Activated T-cell treated with anti-CD3 and anti-CD28 coated beads for 48 hours (primary cell): ENCODE results near the gene BTBD1.
"Not testable (repeated sequence)": the region's sequence is repeated elsewhere in the genome, so short reads cannot be mapped to it uniquely, and the experiment has no call there.

Source experiments
- DNase-seq: peaks from one replicate; pipeline ENCODE4 v3.0.0-alpha.2; 2020; ENCODE audit warnings: low read depth

The BTBD1 gene

GRCh38 chr15:83092309-83092976 lies 25.4 kb upstream of the BTBD1 start:
- DNase-seq, result no peak

DNA sequence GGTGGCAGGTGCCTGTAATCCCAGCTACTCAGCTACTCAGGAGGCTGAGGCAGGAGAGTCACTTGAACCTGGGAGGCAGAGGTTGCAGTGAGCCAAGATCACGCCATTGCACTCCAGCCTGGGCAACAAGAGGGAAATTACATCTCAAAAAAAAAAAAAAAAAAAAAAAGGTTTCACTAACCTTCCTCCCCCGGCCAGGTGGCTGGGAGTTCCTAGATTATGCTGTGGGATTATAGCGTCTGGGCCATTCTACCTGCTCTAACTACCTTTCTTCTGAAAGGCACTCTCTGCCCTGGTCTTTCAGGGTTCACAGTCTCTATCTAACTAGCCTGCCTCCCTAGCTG lies 24.9 kb upstream of the BTBD1 start:
- DNase-seq, result not testable (repeated sequence)

- no peak for DNase-seq
Observed at GRCh38 chr15:83090465-83090864, 23.4 kb upstream of the BTBD1 start.

- no peak for DNase-seq
Observed at GRCh38 chr15:83088876-83089275, 21.8 kb upstream of the BTBD1 start.

DNA sequence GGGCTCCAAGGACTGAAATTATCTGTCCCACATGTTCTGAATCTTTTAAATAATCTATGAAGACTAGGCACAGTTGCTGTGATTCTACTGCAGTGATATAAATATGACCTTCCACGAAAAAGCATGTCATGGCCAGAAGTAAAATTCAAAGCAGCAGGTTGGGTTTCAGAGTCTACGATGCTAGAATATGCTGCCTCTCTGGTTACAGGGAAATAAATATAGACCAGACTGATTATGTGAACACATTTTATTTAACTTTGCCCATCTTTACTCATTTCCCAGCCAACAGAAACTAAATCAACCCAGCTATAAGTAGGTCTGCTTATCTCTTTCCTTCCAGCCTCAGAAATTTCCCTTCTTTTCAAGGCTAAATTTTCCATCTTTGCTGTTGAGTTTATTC lies 20.5 kb upstream of the BTBD1 start:
- DNase-seq, result no peak

GRCh38 chr15:83085864-83086552 lies 19.0 kb upstream of the BTBD1 start:
- DNase-seq, result not testable (repeated sequence)

- not testable (repeated sequence) for DNase-seq
Observed at GRCh38 chr15:83085461-83085860, 18.4 kb upstream of the BTBD1 start.

GRCh38 chr15:83082730-83083386 lies 15.8 kb upstream of the BTBD1 start:
- DNase-seq, result no peak

GRCh38 chr15:83081256-83082014 lies 14.4 kb upstream of the BTBD1 start:
- no peak for DNase-seq

GRCh38 chr15:83078712-83079111 lies 11.7 kb upstream of the BTBD1 start:
- DNase-seq, result no peak

- no peak for DNase-seq
Observed at GRCh38 chr15:83077491-83078230, 10.6 kb upstream of the BTBD1 start.

GRCh38 chr15:83069211-83069642 lies 2.2 kb upstream of the BTBD1 start:
- not testable (repeated sequence) for DNase-seq

GRCh38 chr15:83068054-83068453 lies 1.0 kb upstream of the BTBD1 start:
- no peak for DNase-seq

DNA sequence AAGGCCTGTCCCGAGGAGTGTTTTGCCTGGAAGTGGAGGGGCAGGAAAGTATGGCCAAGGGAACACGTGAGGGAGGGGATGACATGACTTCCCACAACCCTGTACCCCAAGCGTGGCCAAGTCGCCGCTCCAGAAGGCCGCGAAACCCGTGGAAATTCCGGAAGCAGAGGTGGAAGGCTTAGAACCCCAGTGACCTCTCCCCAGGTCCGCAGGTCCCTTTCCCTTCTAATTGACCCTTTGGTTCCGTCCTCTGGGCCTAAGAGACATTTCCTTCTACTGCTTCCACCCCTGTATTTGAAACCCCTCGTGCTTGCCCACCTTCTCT lies 548 bp upstream of the BTBD1 start:
- no peak for DNase-seq

DNA sequence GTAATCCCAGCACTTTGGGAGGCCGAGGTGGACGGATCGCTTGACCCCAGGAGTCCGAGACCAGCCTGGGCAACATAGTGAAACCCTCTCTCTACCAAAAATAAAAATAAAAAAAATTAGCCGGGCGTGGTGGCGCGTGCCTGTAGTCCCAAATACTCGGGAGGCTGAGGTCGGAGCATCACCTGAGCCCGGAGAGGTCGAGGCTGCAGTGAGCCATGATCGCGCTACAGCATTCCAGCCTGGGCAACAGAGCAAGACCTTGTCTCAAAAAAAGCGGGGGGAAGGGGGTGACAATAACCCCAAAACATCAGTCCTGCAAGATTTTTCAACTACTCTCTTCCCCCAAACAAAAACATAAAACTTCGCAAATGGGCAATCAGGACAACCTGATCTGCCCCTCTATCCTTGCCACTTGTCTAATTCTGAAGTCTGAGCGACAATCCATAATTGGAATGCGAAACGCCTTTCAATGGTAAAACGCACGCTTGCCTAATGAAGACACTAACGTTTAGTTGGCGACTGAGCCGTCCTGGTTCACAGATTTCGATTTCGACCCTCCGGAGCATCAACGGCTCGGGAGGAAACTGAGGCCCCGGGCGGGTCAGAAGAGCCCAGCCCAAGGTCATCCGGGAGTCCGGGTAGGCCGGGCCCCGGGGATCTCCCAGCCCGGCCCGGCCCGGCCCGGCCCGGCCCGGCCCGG lies 868 bp downstream of the BTBD1 start:
- DNase-seq, result no peak

DNA sequence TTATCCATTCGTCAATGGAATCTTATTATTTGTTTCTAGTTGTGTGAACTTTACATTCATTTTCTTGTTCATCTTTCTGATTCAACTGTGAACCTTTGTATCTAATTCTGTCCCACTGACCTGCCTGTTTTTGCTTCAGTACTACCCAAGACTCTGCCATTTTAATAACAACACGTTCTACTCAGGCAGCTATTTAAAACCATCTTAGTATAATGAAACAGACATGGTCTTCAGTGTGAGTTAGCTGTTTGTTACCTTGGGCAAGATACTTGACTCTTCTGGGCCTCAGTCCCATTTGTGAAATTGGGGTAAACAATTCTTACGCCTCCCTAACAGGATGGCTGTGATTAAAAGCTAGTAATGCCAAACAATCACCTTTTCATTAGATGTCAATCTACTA lies 1.6 kb downstream of the BTBD1 start:
- DNase-seq, result no peak

DNA sequence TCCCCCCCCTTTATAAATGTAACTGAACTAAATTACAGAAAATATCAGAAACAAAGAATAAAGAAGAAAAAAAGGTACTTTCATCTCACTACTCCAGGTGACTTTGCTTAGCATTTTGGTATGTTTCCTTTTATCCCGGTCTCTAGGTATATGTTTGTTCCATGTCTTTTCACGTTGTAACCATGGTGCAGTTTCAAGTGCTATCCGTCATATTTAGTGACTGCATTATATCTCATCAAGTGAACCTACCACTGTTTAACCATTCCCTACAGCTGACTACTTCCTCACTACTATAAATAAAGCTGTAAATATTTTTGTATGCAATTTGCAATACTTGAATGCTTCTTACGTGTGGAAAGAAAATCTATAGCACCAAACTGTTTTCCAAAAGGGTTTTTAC lies 2.2 kb downstream of the BTBD1 start:
- no peak for DNase-seq

- no peak for DNase-seq
Observed at GRCh38 chr15:83063551-83063950, 3.5 kb downstream of the BTBD1 start.

GRCh38 chr15:83062768-83063180 lies 4.3 kb downstream of the BTBD1 start:
- DNase-seq, result no peak

GRCh38 chr15:83061680-83062079 lies 5.4 kb downstream of the BTBD1 start:
- no peak for DNase-seq

- no peak for DNase-seq
Observed at GRCh38 chr15:83057696-83058376, 9.2 kb downstream of the BTBD1 start.
